ENCODE results near the gene PRMT6. TPM values are rescaled to one million over a fixed set of nuclear protein-coding genes. Genes with fewer than 3 reads are reported as not detected.
"Not testable (repeated sequence)": the region's sequence is repeated elsewhere in the genome, so short reads cannot be mapped to it uniquely, and the experiment has no call there.

Gene PRMT6
- total RNA-seq, 1 donor from 2014 or later: 3.8 TPM

- no peak for DNase-seq (ENCODE audit: low spot score)
- intact Hi-C loops (cut with DNase I): no loop called here
Observed at GRCh38 chr1:107081102-107081501, 24.6 kb downstream of the PRMT6 start.

GRCh38 chr1:107091418-107091817 is 34.9 kb downstream of the PRMT6 start:
- intact Hi-C loops (cut with DNase I): no loop called here
- DNase-seq (ENCODE audit: low spot score): no peak

GRCh38 chr1:107093395-107093794 is 36.9 kb downstream of the PRMT6 start:
- intact Hi-C loops (cut with DNase I); DNase-seq (ENCODE audit: low spot score): not testable (repeated sequence)

GRCh38 chr1:107095647-107096046 is 39.2 kb downstream of the PRMT6 start:
- intact Hi-C loops (cut with DNase I): no loop called here
- DNase-seq (ENCODE audit: low spot score): no peak

GRCh38 chr1:107096690-107097089 is 40.2 kb downstream of the PRMT6 start:
- DNase-seq (ENCODE audit: low spot score): no peak
- intact Hi-C loops (cut with DNase I): no loop called here

GRCh38 chr1:107098961-107099360 is 42.5 kb downstream of the PRMT6 start:
- intact Hi-C loops (cut with DNase I): no loop called here
- no peak for DNase-seq (ENCODE audit: low spot score)

GRCh38 chr1:107100331-107100984 is 44.0 kb downstream of the PRMT6 start:
- intact Hi-C loops (cut with DNase I): no loop called here
- DNase-seq (ENCODE audit: low spot score): no peak

- intact Hi-C loops (cut with DNase I): no loop called here
Observed at GRCh38 chr1:107105914-107106313, 49.4 kb downstream of the PRMT6 start.

More at GRCh38 chr1:107105914-107106313, 49.4 kb downstream of the PRMT6 start:
- DNase-seq (ENCODE audit: low spot score): no peak

Other genes starting within 250 kb of the PRMT6 start
- not detected for gene NTNG1, start 84.4 kb downstream of the PRMT6 start, total RNA-seq